Measurements from ENCODE around the gene SFRP2. TPM values are rescaled to one million over a fixed set of nuclear protein-coding genes. Genes with fewer than 3 reads are reported as not detected.

SFRP2 gene
- total RNA-seq, 1 experiment from 2014 or later = 0.26 TPM

DNA sequence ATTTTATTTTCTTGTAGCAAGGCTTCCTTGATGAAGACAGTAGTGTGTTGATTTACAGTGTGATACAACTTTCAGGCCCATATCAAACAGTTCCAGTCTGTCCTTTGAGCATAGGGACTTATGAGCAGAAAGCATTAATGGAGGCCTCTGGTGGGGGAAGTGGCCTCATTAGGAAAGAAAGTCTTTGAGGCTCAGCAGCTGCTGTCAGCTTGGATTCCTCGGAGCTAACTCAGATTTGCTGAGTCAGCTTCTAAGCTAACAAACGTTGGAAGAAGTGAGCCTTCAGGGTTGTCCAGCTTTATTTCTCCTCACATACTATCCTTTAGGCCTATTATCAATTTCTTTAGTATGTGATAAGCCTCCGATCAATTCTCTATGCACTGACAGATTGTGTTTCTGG lies 15.8 kb upstream of the SFRP2 start:
- Histone ChIP-seq H3K36me3 (ENCODE audit: control insufficient read depth, insufficient read depth, low read length) (no peaks in the 10 kb centered on the region), H3K27ac (ENCODE audit: low read length) (no peak overlapping the region), H3K4me3 (ENCODE audit: low read depth in 2 of 2, low read length in 2 of 2) (no peak overlapping the region), H3K27me3 (ENCODE audit: control insufficient read depth, insufficient read depth, low read length) (no peaks in the 10 kb centered on the region), H3K4me1 (ENCODE audit: control insufficient read depth, insufficient read depth, low read length) (no peaks in the 10 kb centered on the region), H3K9me3 (ENCODE audit: control insufficient read depth, insufficient read depth, low read depth, low read length) (no peaks in the 10 kb centered on the region)
- TF ChIP-seq TCF7L2 (IDR thresholded peaks at IDR 0.05; ENCODE audit: low read depth, low read length) = no peak
- TF ChIP-seq POLR2AphosphoS5 (IDR thresholded peaks at IDR 0.05; ENCODE audit: low read depth, low read length) = no peak
- TF ChIP-seq, protein P1, sequence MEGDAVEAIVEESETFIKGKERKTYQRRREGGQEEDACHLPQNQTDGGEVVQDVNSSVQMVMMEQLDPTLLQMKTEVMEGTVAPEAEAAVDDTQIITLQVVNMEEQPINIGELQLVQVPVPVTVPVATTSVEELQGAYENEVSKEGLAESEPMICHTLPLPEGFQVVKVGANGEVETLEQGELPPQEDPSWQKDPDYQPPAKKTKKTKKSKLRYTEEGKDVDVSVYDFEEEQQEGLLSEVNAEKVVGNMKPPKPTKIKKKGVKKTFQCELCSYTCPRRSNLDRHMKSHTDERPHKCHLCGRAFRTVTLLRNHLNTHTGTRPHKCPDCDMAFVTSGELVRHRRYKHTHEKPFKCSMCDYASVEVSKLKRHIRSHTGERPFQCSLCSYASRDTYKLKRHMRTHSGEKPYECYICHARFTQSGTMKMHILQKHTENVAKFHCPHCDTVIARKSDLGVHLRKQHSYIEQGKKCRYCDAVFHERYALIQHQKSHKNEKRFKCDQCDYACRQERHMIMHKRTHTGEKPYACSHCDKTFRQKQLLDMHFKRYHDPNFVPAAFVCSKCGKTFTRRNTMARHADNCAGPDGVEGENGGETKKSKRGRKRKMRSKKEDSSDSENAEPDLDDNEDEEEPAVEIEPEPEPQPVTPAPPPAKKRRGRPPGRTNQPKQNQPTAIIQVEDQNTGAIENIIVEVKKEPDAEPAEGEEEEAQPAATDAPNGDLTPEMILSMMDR (IDR thresholded peaks at IDR 0.05) = no peak
- TF ChIP-seq, protein P2, sequence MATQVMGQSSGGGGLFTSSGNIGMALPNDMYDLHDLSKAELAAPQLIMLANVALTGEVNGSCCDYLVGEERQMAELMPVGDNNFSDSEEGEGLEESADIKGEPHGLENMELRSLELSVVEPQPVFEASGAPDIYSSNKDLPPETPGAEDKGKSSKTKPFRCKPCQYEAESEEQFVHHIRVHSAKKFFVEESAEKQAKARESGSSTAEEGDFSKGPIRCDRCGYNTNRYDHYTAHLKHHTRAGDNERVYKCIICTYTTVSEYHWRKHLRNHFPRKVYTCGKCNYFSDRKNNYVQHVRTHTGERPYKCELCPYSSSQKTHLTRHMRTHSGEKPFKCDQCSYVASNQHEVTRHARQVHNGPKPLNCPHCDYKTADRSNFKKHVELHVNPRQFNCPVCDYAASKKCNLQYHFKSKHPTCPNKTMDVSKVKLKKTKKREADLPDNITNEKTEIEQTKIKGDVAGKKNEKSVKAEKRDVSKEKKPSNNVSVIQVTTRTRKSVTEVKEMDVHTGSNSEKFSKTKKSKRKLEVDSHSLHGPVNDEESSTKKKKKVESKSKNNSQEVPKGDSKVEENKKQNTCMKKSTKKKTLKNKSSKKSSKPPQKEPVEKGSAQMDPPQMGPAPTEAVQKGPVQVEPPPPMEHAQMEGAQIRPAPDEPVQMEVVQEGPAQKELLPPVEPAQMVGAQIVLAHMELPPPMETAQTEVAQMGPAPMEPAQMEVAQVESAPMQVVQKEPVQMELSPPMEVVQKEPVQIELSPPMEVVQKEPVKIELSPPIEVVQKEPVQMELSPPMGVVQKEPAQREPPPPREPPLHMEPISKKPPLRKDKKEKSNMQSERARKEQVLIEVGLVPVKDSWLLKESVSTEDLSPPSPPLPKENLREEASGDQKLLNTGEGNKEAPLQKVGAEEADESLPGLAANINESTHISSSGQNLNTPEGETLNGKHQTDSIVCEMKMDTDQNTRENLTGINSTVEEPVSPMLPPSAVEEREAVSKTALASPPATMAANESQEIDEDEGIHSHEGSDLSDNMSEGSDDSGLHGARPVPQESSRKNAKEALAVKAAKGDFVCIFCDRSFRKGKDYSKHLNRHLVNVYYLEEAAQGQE (IDR thresholded peaks at IDR 0.05; ENCODE audit: insufficient read depth in 1 of 2, low read depth in 2 of 2, low read length in 1 of 2) = no peak
- no peak for TF ChIP-seq SIN3A (IDR thresholded peaks at IDR 0.05; ENCODE audit: borderline replicate concordance, insufficient read depth, low read depth, low read length)
- ATAC-seq (no peak), DNase-seq (ENCODE audit: low read depth, low spot score) (no peak)
- in situ Hi-C loops (cut with HindIII; ENCODE audit: low pct_unique_long_range_greater_than_20kb, low sequenced_read_pairs) = no loop called here
- ChIA-PET CTCF (no interaction called here), POLR2A (no interaction called here)
- intact Hi-C loops (cut with micrococcal nuclease; ENCODE audit: unreplicated experiment) = no loop called here
- no TSS peak for BruUV-seq (replicated peaks)

DNA sequence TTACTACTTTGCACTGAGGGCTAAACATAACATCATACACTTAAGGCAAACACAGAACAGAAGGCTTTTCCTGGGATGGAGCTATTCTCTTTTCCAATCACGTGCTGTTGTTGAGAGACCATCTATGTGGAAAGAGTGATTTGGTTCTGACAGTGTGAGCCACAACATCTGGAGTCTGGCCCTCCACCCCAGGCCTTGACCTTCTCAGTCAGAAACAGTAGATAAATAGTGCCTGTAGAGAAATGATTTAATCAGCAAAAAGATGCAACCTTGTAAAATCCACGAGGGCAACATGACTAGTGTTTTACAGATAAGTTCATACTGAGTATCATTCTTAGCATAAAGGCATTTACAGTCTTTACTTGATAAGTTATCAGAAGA lies 10.8 kb upstream of the SFRP2 start:
- intact Hi-C loops (cut with micrococcal nuclease; ENCODE audit: unreplicated experiment) (loop anchor here (10.0 kb wide), 1 partner anchor 215 kb away; no protein-coding TSS in a partner anchor), in situ Hi-C loops (cut with HindIII; ENCODE audit: low pct_unique_long_range_greater_than_20kb, low sequenced_read_pairs) (no loop called here)
- Histone ChIP-seq H3K9me3 (ENCODE audit: control insufficient read depth, insufficient read depth, low read depth, low read length) (no peaks in the 10 kb centered on the region), H3K27ac (ENCODE audit: low read length) (no peak overlapping the region), H3K36me3 (ENCODE audit: control insufficient read depth, insufficient read depth, low read length) (no peaks in the 10 kb centered on the region; the same call in 1 of the 2 replicates), H3K4me1 (ENCODE audit: control insufficient read depth, insufficient read depth, low read length) (no peaks in the 10 kb centered on the region), H3K27me3 (ENCODE audit: control insufficient read depth, insufficient read depth, low read length) (peaks cover 6% of the 10 kb centered on the region), H3K4me3 (ENCODE audit: low read depth in 2 of 2, low read length in 2 of 2) (no peak overlapping the region)
- BruUV-seq (replicated peaks) = no TSS peak
- DNase-seq (ENCODE audit: low read depth, low spot score) = no peak
- TF ChIP-seq, protein P1 (IDR thresholded peaks at IDR 0.05) = no peak
- TF ChIP-seq POLR2AphosphoS5 (IDR thresholded peaks at IDR 0.05; ENCODE audit: low read depth, low read length) (no peak), SIN3A (IDR thresholded peaks at IDR 0.05; ENCODE audit: borderline replicate concordance, insufficient read depth, low read depth, low read length) (no peak), TCF7L2 (IDR thresholded peaks at IDR 0.05; ENCODE audit: low read depth, low read length) (no peak)
- TF ChIP-seq, protein P2 (IDR thresholded peaks at IDR 0.05; ENCODE audit: insufficient read depth in 1 of 2, low read depth in 2 of 2, low read length in 1 of 2) = no peak
- ChIA-PET CTCF (no interaction called here), POLR2A (no interaction called here)
- no peak for ATAC-seq
